HG02852 (cell line): ENCODE results near the gene DNAJC4.

Source experiments
- ATAC-seq: cut with Tn5 transposase; IDR thresholded peaks from one replicate; pipeline ENCODE4 v1.9.1; 2021; ENCODE audit warnings: mild to moderate bottlenecking, moderate library complexity; ENCODE audit not compliant: unreplicated experiment

The DNAJC4 gene

GRCh38 chr11:64227405-64227956 is 2.9 kb upstream of the DNAJC4 start:
- ATAC-seq, result no peak

- no peak for ATAC-seq
These were observed 1.1 kb upstream of the DNAJC4 start for GRCh38 chr11:64229090-64229743.

GRCh38 chr11:64229744-64230170 is 591 bp upstream of the DNAJC4 start:
- no peak for ATAC-seq

GRCh38 chr11:64230985-64231365 is 627 bp downstream of the DNAJC4 start:
- no peak for ATAC-seq

GRCh38 chr11:64231546-64231945 is 1.2 kb downstream of the DNAJC4 start:
- ATAC-seq, result no peak

GRCh38 chr11:64232182-64232966 is 2.0 kb downstream of the DNAJC4 start:
- no peak for ATAC-seq

- ATAC-seq, result no peak
These were observed 2.6 kb downstream of the DNAJC4 start for GRCh38 chr11:64232967-64233315.

- ATAC-seq, result peak; percentile 32
These were observed 3.7 kb downstream of the DNAJC4 start, which contains the start of gene VEGFB for GRCh38 chr11:64233913-64234586. VEGFB (plus strand) TSS chr11:64234584; CDS start chr11:64234834, 250 bp downstream.

GRCh38 chr11:64234647-64235379 is 4.5 kb downstream of the DNAJC4 start:
- peak; percentile 24 for ATAC-seq

- no peak for ATAC-seq
These were observed 5.3 kb downstream of the DNAJC4 start for GRCh38 chr11:64235437-64236161.

- ATAC-seq, result no peak
These were observed 7.2 kb downstream of the DNAJC4 start for GRCh38 chr11:64237484-64237951.

- ATAC-seq, result no peak
These were observed 7.7 kb downstream of the DNAJC4 start for GRCh38 chr11:64238076-64238475.

GRCh38 chr11:64238999-64239398 is 8.7 kb downstream of the DNAJC4 start:
- no peak for ATAC-seq

- no peak for ATAC-seq
These were observed 9.5 kb downstream of the DNAJC4 start for GRCh38 chr11:64239662-64240434.

GRCh38 chr11:64240435-64241240 is 10.3 kb downstream of the DNAJC4 start, which contains the start of gene FKBP2:
FKBP2 (plus strand) TSS chr11:64241095; CDS start chr11:64242388, 1,293 bp downstream.
- ATAC-seq, result peak; percentile 51

- peak; percentile 62 for ATAC-seq
These were observed 10.8 kb downstream of the DNAJC4 start for GRCh38 chr11:64241241-64241490.

GRCh38 chr11:64241491-64242374 is 11.4 kb downstream of the DNAJC4 start:
- peak; percentile 58 for ATAC-seq
